22Rv1 (cell line): Measurements from ENCODE around the gene ITFG1.

Source experiments
- CTCF ChIP-seq: fragments of 450-650 bp; IDR thresholded peaks from 2 replicates; pipeline ENCODE4 v1.5.1; 2017; ENCODE audit warnings: mild to moderate bottlenecking
- ZFX ChIP-seq: fragments of 450-650 bp; IDR thresholded peaks from 2 replicates; pipeline ENCODE4 v1.6.1; 2017; ENCODE audit warnings: antibody characterized with exemption, borderline replicate concordance

GRCh38 chr16:47449788-47450187 is 11.1 kb downstream of the ITFG1 start:
- TF ChIP-seq CTCF: no peak
- TF ChIP-seq ZFX: no peak
